BLaER1 (cell line): ENCODE results near the gene AP1M2.

Experiments
- H3K27ac ChIP-seq: shearing (Covaris generic); formaldehyde crosslinking; 2 replicates; pipeline ENCODE4 v1.8.1; 2022
- H3K27me3 ChIP-seq: shearing (Covaris generic); formaldehyde crosslinking; 2 replicates; pipeline ENCODE4 v1.8.1; 2022
- H3K36me3 ChIP-seq: shearing (Covaris generic); formaldehyde crosslinking; 2 replicates; pipeline ENCODE4 v1.8.1; 2022
- H3K4me1 ChIP-seq: shearing (Covaris generic); formaldehyde crosslinking; 2 replicates; pipeline ENCODE4 v1.8.1; 2022
- H3K4me2 ChIP-seq: shearing (Covaris generic); formaldehyde crosslinking; 2 replicates; pipeline ENCODE4 v1.8.1; 2022
- H3K4me3 ChIP-seq: shearing (Covaris generic); formaldehyde crosslinking; 2 replicates; pipeline ENCODE4 v1.8.1; 2022
- H3K9ac ChIP-seq: shearing (Covaris generic); formaldehyde crosslinking; 2 replicates; pipeline ENCODE4 v1.8.1; 2022
- H3K9me3 ChIP-seq: shearing (Covaris generic); formaldehyde crosslinking; 2 replicates; pipeline ENCODE4 v1.8.1; 2022
- H4K20me1 ChIP-seq: shearing (Covaris generic); formaldehyde crosslinking; 2 replicates; pipeline ENCODE4 v1.8.1; 2022
- Cebpa-rat ChIP-seq: shearing (Covaris generic); IDR thresholded peaks from 2 replicates; pipeline ENCODE4 v1.8.1; 2022

Gene AP1M2

GRCh38 chr19:10602330-10603083, 15.4 kb upstream of the AP1M2 start:
- peak overlapping the region; percentile 97 for H3K4me3 ChIP-seq
- H4K20me1 ChIP-seq = peaks cover 42% of the 10 kb centered on the region
- H3K36me3 ChIP-seq = peaks cover 17% of the 10 kb centered on the region
- H3K9me3 ChIP-seq = no peaks in the 10 kb centered on the region
- peaks cover 64% of the 10 kb centered on the region for H3K4me1 ChIP-seq
- H3K27ac ChIP-seq = peak overlapping the region; percentile 99
- TF ChIP-seq Cebpa-rat = no peak
- H3K9ac ChIP-seq = peak overlapping the region; percentile 99
- H3K4me2 ChIP-seq = peak overlapping the region; percentile 96
- no peaks in the 10 kb centered on the region for H3K27me3 ChIP-seq

- Histone ChIP-seq H3K4me3 (no peak overlapping the region), H3K36me3 (peaks cover 12% of the 10 kb centered on the region; the same call in 1 of the 2 replicates), H3K27me3 (no peaks in the 10 kb centered on the region), H4K20me1 (peaks cover 37% of the 10 kb centered on the region), H3K9ac (no peak overlapping the region), H3K27ac (no peak overlapping the region), H3K4me1 (peaks cover 70% of the 10 kb centered on the region), H3K4me2 (peak overlapping the region; percentile 55), H3K9me3 (no peaks in the 10 kb centered on the region)
- TF ChIP-seq Cebpa-rat = no peak
These were observed 14.9 kb upstream of the AP1M2 start for GRCh38 chr19:10601999-10602329.

- TF ChIP-seq Cebpa-rat = no peak
- peak overlapping the region; percentile 12; the same call in 1 of the 2 replicates for H3K4me2 ChIP-seq
- H3K4me1 ChIP-seq = peaks cover 75% of the 10 kb centered on the region
- no peaks in the 10 kb centered on the region for H3K9me3 ChIP-seq
- H3K27ac ChIP-seq = no peak overlapping the region
- H3K4me3 ChIP-seq = no peak overlapping the region
- peaks cover 18% of the 10 kb centered on the region for H4K20me1 ChIP-seq
- H3K27me3 ChIP-seq = no peaks in the 10 kb centered on the region
- H3K36me3 ChIP-seq = no peaks in the 10 kb centered on the region
- no peak overlapping the region for H3K9ac ChIP-seq
These were observed 13.0 kb upstream of the AP1M2 start for GRCh38 chr19:10600149-10600548.

DNA sequence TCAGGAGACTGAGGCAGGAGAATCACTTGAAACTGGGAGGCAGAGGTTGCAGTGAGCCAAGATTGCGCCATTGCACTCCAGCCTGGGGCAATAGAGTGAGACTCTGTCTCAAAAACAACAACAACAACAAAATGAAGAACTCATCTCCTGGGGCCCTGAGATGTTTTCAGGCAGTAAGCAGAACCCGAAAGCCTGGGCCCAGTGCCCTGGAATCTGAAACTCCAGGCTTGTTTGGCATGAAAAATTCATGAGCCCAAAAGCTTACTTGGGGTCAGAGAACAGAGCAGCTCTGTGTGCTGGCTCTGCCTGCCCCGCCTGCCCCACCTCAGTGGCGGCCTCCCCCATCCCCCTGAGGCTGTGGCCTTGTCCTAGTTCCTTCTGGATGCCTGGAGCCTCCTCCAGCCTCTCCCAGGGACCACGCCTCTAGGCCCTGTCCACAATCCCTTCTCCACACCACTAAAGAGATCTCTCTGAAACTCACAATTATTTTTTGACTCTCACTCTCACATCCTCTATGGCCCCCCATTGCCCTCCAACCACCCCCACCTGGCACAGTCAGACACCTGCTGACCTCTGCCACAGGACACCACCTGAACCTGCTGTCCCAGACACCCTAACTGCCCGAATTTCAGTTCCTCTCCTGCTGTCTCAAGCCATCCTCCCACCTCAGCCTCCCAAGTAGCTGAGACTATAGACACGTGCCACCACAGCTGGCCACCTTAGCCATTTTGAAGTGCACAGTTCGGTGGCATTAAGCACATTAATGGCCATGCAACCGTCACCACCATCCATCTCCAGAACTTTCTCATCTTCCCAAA, 6.9 kb upstream of the AP1M2 start:
- Histone ChIP-seq H3K27ac (0 out of 2 replicates have a peak overlapping the region, but pooled peaks have one; percentile 28), H3K4me1 (peaks cover 67% of the 10 kb centered on the region), H3K4me3 (no peak overlapping the region), H3K9ac (no peak overlapping the region), H3K4me2 (peak overlapping the region; percentile 39), H3K9me3 (no peaks in the 10 kb centered on the region), H3K27me3 (no peaks in the 10 kb centered on the region), H4K20me1 (no peaks in the 10 kb centered on the region), H3K36me3 (no peaks in the 10 kb centered on the region)
- TF ChIP-seq Cebpa-rat = no peak

DNA sequence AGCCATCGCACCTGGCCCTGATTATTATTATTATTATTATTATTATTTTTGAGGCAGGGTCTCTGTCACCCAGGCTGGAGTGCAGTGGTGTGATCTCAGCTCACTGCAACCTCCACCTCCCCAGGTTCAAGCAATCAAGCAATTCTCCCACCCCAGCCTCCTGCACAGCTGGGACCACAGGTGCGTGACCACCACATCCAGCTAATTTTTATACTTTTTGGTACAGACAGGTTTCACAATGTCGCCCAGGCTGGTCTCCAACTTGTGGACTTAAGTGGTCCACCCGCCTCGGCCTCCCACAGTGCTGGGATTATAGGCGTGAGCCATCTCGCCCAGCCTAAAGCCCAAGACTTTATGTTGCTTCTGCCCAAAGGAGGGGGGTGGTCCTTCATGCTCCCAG, 6.0 kb upstream of the AP1M2 start:
- TF ChIP-seq Cebpa-rat = no peak
- Histone ChIP-seq H3K36me3 (no peaks in the 10 kb centered on the region), H3K9me3 (no peaks in the 10 kb centered on the region), H3K4me3 (no peak overlapping the region), H3K27me3 (no peaks in the 10 kb centered on the region), H3K4me2 (peak overlapping the region; percentile 39), H3K4me1 (peaks cover 59% of the 10 kb centered on the region), H3K27ac (no peak overlapping the region), H3K9ac (no peak overlapping the region), H4K20me1 (no peaks in the 10 kb centered on the region)

DNA sequence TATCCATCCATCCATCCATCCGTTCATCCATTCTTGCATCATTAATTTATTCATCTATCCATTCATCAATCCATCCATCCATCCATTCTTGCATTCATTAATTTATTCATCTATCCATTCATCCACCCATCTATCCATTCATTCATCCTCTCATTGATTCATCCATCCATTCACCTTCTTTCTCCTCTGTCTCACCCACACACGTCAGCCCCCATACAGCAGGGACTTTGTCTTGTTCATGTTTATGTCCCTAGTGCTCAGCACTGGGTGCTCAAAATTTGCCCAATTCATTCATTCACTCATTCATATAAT, 683 bp upstream of the AP1M2 start:
- Histone ChIP-seq H3K9me3 (no peaks in the 10 kb centered on the region), H3K4me1 (peaks cover 25% of the 10 kb centered on the region), H3K27me3 (no peaks in the 10 kb centered on the region), H3K27ac (no peak overlapping the region), H4K20me1 (no peaks in the 10 kb centered on the region), H3K4me3 (no peak overlapping the region), H3K36me3 (no peaks in the 10 kb centered on the region), H3K4me2 (no peak overlapping the region), H3K9ac (no peak overlapping the region)
- no peak for TF ChIP-seq Cebpa-rat

GRCh38 chr19:10586396-10586795, 716 bp downstream of the AP1M2 start:
- Histone ChIP-seq H3K9ac (no peak overlapping the region), H3K27me3 (no peaks in the 10 kb centered on the region), H3K4me3 (no peak overlapping the region), H3K4me1 (peaks cover 20% of the 10 kb centered on the region), H4K20me1 (no peaks in the 10 kb centered on the region), H3K36me3 (no peaks in the 10 kb centered on the region), H3K9me3 (no peaks in the 10 kb centered on the region), H3K27ac (no peak overlapping the region), H3K4me2 (no peak overlapping the region)
- no peak for TF ChIP-seq Cebpa-rat

- no peak overlapping the region for H3K27ac ChIP-seq
- no peaks in the 10 kb centered on the region for H3K9me3 ChIP-seq
- no peak overlapping the region for H3K4me2 ChIP-seq
- no peaks in the 10 kb centered on the region for H4K20me1 ChIP-seq
- H3K36me3 ChIP-seq = no peaks in the 10 kb centered on the region
- H3K4me1 ChIP-seq = peaks cover 20% of the 10 kb centered on the region
- no peak overlapping the region for H3K4me3 ChIP-seq
- TF ChIP-seq Cebpa-rat = no peak
- H3K27me3 ChIP-seq = no peaks in the 10 kb centered on the region
- H3K9ac ChIP-seq = no peak overlapping the region
These were observed 3.9 kb downstream of the AP1M2 start for GRCh38 chr19:10583036-10583776.

- Histone ChIP-seq H3K27ac (no peak overlapping the region), H3K4me2 (no peak overlapping the region), H3K4me3 (no peak overlapping the region), H3K36me3 (no peaks in the 10 kb centered on the region), H3K4me1 (peaks cover 20% of the 10 kb centered on the region), H4K20me1 (no peaks in the 10 kb centered on the region), H3K27me3 (no peaks in the 10 kb centered on the region), H3K9me3 (no peaks in the 10 kb centered on the region), H3K9ac (no peak overlapping the region)
- TF ChIP-seq Cebpa-rat = no peak
These were observed 5.0 kb downstream of the AP1M2 start for GRCh38 chr19:10582091-10582490.
